Fibroblast of skin of abdomen (primary cell): ENCODE results near the gene SLC17A4.

Source experiments
- DNase-seq: peaks from one replicate; pipeline ENCODE4 v3.0.0-alpha.2; 2013

Gene SLC17A4

DNA sequence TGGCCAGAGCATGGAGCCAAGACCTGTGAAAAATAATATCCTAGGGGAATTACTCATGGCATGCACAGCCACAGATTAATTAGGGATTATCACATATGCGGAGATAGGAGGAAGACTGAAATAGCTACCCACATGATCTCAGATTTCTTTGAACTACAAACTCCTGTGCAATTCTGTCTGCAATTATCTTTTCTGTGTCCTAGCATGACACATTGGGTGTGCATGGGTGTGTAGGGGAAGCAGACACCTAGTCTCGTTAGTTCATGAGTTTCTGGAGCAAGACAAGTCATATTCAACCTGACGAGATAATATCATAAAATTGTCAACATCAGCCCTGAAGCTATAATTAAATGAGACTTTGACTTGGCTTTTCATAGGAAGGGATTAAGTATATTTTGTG lies 3.6 kb upstream of the SLC17A4 start:
- DNase-seq: no peak

DNA sequence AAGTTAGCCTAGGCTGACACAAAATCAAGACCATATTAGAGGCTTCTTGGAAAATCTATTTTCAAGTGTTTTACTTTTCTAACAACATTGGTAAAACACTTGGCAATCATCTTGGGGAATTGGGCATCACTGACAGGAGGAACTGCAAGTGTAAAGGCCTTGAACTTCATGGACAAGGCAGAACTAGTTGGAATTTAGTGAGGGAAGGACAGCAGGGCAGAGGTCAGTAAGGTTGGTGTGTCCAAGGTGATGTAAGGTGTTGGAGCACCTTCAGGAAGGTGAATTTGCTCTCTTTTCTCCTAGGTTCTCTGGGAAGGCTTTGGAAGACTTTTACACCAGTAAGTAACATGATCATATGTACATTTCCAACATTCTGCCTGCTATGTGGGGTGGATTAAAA lies 1.5 kb upstream of the SLC17A4 start:
- no peak for DNase-seq

DNA sequence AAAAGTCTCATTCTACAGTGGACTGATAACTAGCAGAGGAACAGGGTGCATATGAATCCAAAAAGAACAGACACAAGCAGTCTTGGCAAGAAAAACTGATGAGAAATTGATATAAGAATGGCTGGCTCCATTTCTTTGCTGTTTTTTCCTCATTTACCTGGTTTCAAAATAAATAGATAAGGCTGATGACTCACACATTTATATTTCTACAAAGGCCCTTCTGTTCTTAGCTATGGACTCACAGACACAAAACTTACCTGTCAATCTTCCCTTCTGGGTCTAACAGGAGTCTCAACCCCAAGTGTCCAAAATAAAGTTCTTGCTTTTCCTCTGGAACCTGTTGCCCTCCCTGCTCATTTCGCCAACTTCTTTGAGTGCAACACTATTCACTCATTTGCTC lies 941 bp downstream of the SLC17A4 start:
- DNase-seq: no peak

DNA sequence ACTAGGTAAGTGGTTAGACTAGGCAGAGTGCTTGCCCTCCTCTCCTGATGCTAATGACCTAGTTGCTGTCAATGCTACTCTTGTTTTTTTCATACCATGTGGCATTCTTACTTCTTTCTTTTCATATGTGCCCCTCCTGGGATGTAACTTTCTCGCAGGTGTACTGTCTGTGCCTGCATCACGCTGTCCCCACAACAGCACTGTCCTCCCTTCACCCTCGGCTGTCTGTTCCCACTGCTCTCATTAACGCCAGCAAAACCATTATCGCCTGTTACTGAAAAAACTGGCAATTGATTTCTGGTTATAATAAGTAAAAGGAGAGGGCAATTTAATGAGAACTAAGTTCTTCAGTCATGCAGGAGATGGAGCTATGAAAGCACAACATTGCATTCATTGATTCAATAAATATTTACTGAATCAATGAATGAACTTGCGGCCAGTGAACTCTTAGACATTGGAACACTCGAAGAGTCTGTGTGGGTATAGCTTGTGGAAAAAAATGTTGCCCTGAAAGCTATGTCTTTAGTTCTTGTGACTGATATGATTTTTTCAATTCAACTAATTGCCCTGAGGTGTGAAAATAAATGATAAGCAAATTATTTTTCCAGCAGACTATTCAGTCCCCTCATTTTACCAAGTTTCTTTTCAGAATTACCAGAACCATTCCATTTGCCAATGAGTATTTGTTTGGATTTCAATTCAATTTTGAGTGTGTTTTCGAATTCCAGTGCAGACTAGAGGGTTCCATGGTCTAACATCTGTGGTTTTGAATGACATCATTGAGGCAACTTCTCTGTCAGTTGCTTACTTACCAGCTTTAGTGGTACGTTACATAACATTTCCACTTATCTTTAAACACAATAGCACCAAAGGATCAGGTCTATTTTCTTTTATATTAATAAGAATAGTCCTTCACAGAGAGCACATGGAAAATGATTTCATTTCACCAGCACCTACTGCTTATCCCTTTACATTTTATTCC lies 2.1 kb downstream of the SLC17A4 start:
- no peak for DNase-seq

DNA sequence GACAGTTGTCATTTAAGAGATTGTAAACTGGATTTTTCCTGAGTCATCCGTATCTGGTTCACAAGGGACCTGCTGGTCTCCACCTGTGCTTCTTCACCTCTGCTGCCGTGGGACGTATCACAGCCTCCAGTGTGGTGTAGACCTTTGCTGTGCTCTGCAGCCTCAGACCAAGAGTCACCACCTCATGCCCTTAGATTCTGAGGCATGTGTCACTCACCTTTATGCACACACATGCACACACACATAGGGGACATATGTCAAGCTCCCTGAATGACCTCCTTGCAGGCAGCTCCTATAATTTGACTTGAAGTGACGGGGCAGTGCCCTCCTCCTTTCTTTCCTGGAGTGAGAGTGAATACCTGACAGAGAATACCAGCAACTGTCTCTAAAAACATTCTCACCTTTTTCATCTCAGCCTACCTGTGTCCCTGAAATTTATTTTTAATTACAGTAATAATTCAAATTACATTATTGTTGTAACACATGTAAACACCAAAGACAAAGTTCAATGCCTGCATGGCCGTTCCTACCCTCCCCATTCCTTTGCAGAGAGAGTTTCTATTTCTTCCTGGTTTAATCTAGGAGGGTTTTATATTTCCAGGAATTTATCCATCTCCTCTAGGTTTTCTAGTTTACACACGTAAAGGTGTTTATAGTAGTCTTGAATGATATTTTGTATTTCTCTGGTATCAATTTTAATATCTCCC lies 3.5 kb downstream of the SLC17A4 start:
- DNase-seq: no peak

DNA sequence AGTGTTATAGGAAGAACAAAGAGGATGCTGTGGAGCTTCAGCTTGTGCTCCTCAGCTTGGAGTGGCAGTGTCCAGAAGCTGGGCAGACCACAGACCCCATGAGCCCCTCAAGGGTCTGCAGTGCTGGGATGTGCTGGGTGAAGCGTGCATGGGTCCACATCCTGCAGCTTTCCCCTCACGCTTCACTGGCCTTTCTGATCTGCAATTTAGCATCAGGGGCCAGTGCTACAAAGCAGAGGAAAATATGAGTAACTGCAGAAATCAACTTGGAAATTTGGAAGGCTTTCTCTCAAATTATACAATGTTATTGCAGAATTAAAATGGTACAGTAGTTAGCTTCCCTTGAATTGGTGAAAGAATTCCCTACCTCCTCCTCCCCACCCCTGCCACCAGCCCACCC lies 10.1 kb downstream of the SLC17A4 start:
- DNase-seq: no peak

DNA sequence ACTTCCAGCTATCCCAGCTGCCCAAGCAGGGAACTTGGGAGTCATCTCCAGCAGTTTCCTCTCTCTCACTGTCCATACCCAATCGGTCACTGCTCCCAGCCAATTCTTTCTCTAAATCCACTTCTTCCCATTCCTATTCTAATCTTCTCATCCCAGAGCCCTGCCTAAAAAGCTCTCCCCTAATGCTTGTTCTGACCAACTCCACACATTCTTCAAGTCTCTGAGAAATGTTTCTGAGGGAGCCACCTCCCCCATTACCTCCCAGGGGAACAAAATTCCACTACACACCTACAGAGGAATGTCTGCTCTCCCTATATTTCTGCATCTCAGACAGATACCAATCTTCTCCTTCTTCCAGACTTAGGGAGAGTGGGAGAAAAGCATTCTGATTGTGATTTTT lies 14.0 kb downstream of the SLC17A4 start:
- DNase-seq: no peak

DNA sequence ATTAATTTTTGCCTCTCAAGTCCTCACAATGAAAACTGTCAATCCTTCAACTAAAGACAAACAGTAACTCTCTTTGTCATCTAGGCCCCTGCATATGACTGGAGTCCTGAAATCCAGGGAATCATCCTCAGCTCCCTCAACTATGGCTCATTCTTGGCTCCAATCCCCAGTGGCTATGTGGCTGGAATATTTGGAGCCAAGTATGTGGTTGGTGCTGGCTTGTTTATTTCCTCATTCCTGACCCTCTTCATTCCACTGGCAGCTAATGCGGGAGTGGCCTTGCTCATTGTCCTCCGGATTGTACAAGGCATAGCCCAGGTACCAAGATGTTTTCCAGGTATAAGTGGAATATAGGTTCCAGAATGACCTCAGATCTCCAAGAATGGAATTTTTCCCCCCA lies 15.4 kb downstream of the SLC17A4 start:
- no peak for DNase-seq

DNA sequence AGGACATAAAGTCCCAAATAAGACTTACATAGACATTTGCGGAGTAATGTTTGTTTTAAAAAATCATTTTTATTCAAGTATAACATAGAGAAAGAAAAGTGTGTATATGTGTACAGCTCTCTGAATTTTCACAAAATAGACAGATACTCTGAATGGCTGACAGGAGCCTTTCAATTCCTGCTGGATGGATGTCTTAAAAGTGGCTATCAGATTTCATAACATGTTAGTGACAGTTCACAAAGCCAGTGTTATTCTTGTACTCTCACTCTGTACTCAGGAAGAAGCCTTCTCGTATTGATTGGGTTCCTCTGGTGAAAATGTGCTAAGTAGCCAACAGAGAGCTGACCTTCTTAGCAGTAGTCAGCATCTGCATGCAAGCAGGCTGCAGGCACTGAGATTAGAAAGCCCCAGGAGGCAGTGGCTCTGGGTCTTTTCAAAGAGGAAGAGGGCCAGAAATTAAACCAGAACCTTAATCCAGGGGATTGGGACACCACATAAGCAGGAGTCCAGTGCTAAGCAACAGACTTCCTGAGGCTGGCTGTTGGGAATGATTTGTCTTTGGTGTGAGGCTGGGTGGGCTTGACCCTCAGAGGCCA lies 19.7 kb downstream of the SLC17A4 start:
- no peak for DNase-seq

DNA sequence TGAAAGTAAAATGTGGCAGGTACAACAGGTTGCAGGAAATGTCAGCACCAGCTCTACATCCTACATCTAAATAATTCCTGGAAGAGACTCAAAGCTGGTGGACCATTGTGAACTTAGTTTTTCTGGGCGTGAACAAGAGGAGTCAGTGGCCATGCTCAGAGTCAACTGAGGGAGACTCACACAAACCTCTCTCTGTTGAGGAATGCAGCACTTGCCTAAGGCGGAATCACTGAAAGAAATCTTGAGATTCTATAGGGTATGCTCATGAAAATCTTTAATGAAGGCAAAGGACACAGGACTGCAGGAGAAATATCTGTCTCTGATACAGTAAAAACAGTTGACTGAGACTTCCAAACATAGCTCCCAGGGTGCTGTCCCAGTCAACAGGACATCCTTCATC lies 22.5 kb downstream of the SLC17A4 start:
- no peak for DNase-seq

DNA sequence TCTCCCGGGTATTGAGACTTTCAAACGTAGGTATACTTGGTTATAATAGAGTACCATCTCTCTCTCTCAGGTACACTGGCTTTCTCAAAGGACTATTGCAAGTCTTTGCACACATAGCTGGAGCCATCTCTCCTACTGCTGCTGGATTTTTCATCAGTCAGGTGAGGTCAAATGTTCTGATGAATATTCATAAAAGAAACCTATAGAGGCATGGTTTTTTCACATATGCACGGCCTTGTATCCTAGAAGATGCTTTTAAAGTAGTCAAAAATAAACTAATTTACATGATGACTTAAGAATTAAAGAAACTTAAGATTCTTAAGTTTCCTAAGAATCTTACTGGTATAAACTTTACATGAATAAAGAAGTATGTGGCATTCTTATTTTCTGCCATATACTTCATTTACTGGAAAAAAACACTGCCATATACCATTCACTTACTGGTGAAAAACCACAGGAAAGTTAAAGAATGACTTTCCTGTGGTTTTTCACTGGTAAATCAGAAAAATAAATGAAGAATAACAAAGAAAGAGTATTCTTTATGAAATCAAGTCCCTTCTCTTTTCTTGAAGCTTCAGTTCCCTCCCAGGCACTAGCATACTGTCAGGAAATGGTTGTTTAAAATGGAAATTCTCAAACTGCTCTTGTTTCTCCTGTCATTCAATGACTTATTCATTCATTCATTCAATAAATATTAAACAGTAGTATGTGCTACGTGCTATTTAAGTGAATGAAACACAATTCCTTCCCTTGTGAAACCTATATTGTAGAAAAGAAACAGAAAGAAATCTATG lies 23.5 kb downstream of the SLC17A4 start:
- DNase-seq: no peak

DNA sequence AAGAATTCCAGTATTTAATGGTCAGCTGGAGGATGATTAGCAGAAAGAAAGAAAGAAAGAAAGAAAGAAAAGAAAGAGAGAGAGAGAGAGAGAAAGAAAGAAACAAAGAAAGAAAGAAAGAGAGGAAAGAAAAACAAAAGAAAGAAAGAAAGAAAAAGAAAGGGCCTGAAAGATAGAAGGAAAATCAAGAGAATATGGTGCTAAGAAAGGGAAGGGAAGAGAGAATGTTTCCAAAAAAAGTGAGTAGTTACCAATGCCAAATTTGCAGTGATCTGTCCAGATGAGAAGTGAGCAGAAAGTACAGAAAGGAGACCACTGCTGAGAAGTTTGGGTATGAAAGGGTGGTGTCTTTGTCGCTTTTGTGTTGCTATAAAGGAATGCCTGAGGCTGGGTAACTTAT lies 26.6 kb downstream of the SLC17A4 start:
- DNase-seq: no peak

DNA sequence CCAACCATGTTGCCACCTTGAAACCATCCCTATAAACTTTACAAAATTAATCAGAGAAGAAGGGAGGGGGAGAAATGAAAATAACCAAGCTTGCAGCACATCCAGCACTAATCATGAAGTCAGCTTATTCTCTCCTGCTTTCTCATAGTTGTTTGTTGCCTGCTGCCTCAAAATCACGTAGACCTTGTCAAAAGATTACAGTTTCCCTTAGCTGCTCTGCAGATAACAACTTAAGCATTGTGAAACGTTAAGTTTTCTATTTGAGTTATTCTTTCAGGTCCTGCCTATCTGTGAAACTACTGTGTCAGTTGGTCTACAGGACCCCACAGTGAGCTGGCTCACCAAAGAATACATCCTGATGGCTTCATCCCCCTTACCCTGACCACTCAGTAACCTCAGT lies 32.9 kb downstream of the SLC17A4 start:
- DNase-seq: no peak

DNA sequence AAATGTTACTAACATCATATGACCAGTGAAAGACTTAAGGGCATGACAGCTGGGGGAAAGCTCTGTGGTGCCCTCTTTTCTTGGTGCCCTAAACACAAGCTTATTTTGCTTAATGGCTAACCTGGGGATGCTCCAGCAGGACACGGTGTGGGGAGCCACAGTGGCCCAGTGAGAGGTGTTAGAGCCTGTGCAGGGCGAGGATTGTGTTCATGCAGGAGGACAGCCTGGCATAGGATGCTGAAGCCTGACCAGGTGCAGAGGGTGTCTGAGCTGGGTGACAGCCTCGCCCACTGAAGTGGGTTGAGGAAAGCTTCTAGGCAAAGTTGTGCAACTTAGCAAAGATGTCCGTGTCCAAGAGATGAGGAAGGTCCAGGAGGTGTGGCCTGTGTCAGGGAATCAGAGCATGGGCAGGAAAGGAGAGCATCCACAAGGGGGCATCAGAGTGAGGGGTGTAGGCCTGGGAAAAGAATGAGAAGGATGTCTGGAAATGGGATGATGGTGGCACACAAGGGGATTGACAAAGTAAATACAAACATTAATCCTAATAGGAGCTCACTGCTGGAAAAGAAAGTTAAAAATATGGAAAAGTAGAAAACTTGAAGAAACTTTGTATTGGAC lies 33.9 kb downstream of the SLC17A4 start:
- peak; percentile 17 for DNase-seq

DNA sequence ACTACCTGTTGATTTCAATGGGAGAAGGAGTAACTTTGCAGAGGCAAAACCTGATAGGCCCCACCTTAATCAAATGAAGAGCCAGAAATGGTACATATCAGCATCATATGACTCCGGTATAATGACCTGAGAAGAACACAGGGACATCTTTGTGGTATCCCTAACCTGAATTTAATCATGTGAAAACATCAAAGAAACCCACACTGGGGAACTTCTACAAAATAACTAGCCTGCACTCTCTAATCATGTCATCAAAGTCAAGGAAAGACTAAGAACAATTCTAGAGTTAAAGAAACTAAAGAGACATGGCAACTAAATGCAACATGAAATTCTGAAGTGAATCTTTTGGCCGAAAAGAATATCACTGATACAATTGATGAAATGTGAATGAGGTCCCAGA lies 34.9 kb downstream of the SLC17A4 start:
- no peak for DNase-seq

DNA sequence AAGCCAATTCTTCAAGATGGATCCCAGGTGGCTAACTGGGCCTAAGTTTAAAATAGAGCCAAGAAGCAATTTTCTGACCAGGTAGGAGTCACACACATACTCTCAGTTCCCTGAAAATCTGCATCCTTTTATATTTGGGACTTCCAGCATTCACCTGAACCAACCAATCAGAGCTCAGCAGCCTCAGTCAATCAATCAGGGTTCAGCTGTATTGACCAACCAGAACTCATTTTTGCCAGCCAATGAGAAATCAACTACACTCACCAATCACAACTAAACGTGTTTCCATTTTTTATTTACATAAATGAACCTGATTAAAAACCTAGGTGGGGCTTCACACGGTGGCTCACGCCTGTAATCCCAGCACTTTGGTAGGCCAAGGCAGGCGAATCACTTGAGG lies 37.5 kb downstream of the SLC17A4 start:
- no peak for DNase-seq

DNA sequence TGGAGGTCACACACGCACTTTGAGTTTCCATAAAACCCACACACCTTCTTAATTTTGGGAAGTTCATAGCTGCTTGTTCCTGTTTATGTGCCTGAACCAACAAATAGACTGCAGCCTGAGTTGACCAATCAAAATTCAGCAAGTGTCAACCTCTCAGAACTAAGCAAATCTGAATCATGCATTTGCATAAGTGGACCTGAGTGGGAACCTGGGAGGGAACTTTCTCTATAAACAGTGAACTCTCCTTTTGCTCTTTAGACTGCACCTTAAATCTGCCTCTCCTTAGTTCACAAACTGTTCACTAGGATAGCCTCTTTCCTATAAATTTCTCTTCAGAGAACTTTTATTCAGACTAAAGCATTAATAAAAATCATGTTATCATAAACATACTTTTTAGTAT lies 39.4 kb downstream of the SLC17A4 start:
- DNase-seq: no peak

DNA sequence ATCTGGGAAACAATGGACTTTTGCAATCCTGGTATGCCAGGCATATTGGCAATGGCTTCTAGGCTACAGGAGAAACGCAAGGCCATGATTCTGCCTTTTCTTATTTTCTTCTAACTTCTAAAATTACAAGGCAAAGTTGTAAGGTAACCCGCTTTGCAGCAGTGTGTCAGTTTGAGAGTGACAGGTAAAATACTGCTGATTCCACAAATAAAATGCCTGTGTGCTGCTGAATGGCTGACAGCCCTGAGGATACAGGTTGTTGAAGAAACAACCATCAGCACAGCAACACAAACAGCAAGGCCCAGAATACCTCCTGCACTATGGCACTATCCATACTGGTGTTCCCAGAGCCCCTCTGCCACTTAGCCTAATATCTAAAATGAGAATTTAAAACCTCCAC lies 40.2 kb downstream of the SLC17A4 start:
- DNase-seq: no peak

DNA sequence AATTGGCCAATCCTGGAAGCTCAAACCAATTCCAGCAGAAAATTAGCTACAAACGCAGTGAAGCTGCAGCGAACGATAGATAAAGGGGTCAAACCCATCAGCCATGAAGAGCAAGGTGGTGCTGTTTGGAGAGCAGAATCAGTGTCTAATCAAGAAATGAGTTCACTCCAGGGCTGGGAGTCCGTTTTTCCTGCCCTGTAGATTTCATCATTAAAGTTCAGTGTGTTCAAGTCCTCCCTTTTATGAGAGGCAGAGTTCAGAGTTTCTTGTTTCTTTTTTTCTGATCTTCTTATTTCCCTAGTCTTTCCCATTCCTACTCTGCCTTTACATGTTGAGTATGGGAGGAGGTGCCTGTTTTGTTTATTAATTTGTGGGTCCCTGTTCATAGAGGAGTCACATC lies 46.9 kb downstream of the SLC17A4 start:
- DNase-seq: no peak

DNA sequence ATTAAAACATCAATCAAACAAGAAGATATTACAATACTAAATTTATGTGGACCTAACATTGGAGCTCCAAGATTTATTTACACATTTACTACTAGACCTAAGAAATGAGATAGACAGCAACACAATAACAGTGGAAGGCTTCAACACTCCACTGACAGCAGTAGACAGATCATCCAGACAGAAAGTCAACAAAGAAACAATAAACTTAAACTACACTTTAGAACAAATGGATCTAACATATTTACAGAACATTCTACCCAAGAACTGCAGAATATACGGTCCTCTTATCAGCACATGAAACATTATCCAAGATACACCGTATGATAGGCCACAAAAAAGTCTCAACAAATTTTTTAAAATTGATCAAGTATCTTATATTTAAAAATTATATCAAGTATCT lies 50.3 kb downstream of the SLC17A4 start:
- DNase-seq: no peak

DNA sequence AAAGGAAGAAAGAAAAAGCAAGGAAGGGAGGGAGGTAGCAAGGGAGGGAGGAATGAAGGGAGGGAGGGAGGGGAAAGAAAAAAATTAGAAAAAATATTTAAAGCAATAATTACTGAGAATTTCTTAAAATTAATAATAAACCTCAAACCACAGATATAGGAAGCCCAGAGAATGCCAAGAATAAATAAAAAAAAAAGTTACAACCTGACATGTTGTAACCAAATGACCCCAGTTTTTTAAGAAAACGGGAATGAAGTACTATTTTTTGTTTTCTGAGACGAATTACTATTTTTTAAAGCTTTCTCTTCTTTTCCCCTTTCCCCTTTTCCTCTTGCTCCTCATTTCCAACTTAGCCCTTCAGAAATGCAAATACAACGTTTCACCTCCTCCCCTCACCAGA lies 60.7 kb downstream of the SLC17A4 start:
- DNase-seq: no peak

DNA sequence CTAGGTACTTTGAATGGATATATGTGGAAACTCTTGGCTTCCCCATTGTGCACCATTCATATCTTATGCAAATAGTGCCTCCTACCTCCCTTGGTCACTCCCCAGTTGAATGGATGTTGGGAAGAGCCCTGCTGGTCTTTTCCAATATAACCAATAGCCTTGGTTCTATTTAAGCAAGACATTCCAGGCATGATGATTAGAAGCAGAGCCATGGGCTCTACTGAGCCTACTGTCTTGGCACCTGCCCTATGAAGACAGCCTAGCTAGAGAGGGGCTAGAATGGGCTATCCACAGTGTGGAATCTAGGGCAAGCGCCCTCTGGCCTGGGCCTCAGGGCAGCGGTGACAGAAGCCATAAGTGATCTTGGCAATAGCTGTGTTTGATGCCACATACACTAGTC lies 61.7 kb downstream of the SLC17A4 start:
- no peak for DNase-seq
